HG02623 (cell line): Measurements from ENCODE around the gene SYTL1.

Experiments used
- ATAC-seq: cut with Tn5 transposase; IDR thresholded peaks from one replicate; pipeline ENCODE4 v1.9.1; 2021; ENCODE audit warnings: moderate library complexity; ENCODE audit not compliant: unreplicated experiment

Gene SYTL1

GRCh38 chr1:27341525-27342252 is at the start of gene SYTL1:
Gene SYTL1, plus strand, starts transcription at chr1:27342022. Its CDS starts 3,313 bp downstream, at chr1:27345335.
- ATAC-seq = no peak

- no peak for ATAC-seq
Observed at GRCh38 chr1:27292106-27292505, 49.7 kb upstream of the SYTL1 start.

GRCh38 chr1:27293915-27294314 is 47.9 kb upstream of the SYTL1 start:
- no peak for ATAC-seq

GRCh38 chr1:27296773-27297291 is 45.0 kb upstream of the SYTL1 start:
- ATAC-seq = no peak

GRCh38 chr1:27297903-27298302 is 43.9 kb upstream of the SYTL1 start:
- ATAC-seq = no peak

- ATAC-seq = no peak
Observed at GRCh38 chr1:27298632-27299384, 43.0 kb upstream of the SYTL1 start.

- no peak for ATAC-seq
Observed at GRCh38 chr1:27299385-27300271, 42.2 kb upstream of the SYTL1 start.

- no peak for ATAC-seq
Observed at GRCh38 chr1:27300341-27301051, 41.3 kb upstream of the SYTL1 start.

- ATAC-seq = no peak
Observed at GRCh38 chr1:27301052-27301422, 40.8 kb upstream of the SYTL1 start.

GRCh38 chr1:27301582-27302199 is 40.1 kb upstream of the SYTL1 start:
- no peak for ATAC-seq

- ATAC-seq = no peak
Observed at GRCh38 chr1:27302612-27303011, 39.2 kb upstream of the SYTL1 start.

- ATAC-seq = no peak
Observed at GRCh38 chr1:27303509-27303908, 38.3 kb upstream of the SYTL1 start.

GRCh38 chr1:27306071-27306470 is 35.8 kb upstream of the SYTL1 start:
- no peak for ATAC-seq

GRCh38 chr1:27306892-27307761 is 34.7 kb upstream of the SYTL1 start:
- no peak for ATAC-seq

GRCh38 chr1:27307874-27308598 is 33.8 kb upstream of the SYTL1 start:
- no peak for ATAC-seq

- ATAC-seq = no peak
Observed at GRCh38 chr1:27314169-27314568, 27.7 kb upstream of the SYTL1 start.

- no peak for ATAC-seq
Observed at GRCh38 chr1:27314737-27315136, 27.1 kb upstream of the SYTL1 start.

- ATAC-seq = no peak
Observed at GRCh38 chr1:27316860-27317259, 25.0 kb upstream of the SYTL1 start.

GRCh38 chr1:27318136-27318535 is 23.7 kb upstream of the SYTL1 start:
- no peak for ATAC-seq
